Measurements from ENCODE around the gene MRPS27.

DNA sequence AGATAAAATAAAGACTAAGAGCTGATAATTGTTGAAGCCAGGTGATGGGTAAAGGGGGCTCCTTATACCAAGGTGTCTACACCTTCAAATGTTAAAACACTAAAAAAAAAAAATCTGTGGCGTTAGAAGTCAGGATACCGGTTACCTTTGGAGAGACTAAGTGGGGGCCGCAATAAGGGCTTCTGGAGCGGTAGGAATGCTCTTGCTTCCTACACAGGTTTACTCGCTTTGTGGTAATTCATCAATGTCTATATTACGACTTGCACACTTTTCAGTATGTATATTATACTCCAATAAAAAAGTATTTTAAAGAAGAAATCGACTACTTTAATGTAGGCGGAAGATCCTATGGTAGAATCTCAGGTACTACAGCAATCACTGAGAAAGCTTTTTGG, 12.5 kb downstream of the MRPS27 start:
- TF ChIP-seq, protein P1, sequence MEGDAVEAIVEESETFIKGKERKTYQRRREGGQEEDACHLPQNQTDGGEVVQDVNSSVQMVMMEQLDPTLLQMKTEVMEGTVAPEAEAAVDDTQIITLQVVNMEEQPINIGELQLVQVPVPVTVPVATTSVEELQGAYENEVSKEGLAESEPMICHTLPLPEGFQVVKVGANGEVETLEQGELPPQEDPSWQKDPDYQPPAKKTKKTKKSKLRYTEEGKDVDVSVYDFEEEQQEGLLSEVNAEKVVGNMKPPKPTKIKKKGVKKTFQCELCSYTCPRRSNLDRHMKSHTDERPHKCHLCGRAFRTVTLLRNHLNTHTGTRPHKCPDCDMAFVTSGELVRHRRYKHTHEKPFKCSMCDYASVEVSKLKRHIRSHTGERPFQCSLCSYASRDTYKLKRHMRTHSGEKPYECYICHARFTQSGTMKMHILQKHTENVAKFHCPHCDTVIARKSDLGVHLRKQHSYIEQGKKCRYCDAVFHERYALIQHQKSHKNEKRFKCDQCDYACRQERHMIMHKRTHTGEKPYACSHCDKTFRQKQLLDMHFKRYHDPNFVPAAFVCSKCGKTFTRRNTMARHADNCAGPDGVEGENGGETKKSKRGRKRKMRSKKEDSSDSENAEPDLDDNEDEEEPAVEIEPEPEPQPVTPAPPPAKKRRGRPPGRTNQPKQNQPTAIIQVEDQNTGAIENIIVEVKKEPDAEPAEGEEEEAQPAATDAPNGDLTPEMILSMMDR (IDR thresholded peaks at IDR 0.05) = no peak
- TF ChIP-seq POLR2A (IDR thresholded peaks at IDR 0.05) (no peak), POLR2AphosphoS5 (IDR thresholded peaks at IDR 0.05) (no peak), EP300 (IDR thresholded peaks at IDR 0.05; ENCODE audit: low read depth) (no peak)

All from transverse colon (tissue), 4 donors.